ENCODE data around the gene CCSER1.

The CCSER1 gene

GRCh38 chr4:90317785-90318184, 190.6 kb downstream of the CCSER1 start:
- TF ChIP-seq CTCF (IDR thresholded peaks at IDR 0.05; ENCODE audit: insufficient read depth, missing control alignments): no peak
- FAIRE-seq (no peak), DNase-seq (ENCODE audit: insufficient read length, low spot score) (no peak)

GRCh38 chr4:90318193-90318592, 191.0 kb downstream of the CCSER1 start:
- FAIRE-seq: no peak
- no peak for DNase-seq (ENCODE audit: insufficient read length, low spot score)
- no peak for TF ChIP-seq CTCF (IDR thresholded peaks at IDR 0.05; ENCODE audit: insufficient read depth, missing control alignments)

GRCh38 chr4:90328558-90328957, 201.4 kb downstream of the CCSER1 start:
- no peak for TF ChIP-seq CTCF (IDR thresholded peaks at IDR 0.05; ENCODE audit: insufficient read depth, missing control alignments)
- DNase-seq (ENCODE audit: insufficient read length, low spot score): no peak

GRCh38 chr4:90330546-90330945, 203.4 kb downstream of the CCSER1 start:
- FAIRE-seq (no peak), DNase-seq (ENCODE audit: insufficient read length, low spot score) (no peak)
- no peak for TF ChIP-seq CTCF (IDR thresholded peaks at IDR 0.05; ENCODE audit: insufficient read depth, missing control alignments)

More at GRCh38 chr4:90328558-90328957, 201.4 kb downstream of the CCSER1 start:
- FAIRE-seq: no peak

GRCh38 chr4:90345549-90346215, 218.5 kb downstream of the CCSER1 start:
- DNase-seq (ENCODE audit: insufficient read length, low spot score) (no peak), FAIRE-seq (no peak)
- TF ChIP-seq CTCF (IDR thresholded peaks at IDR 0.05; ENCODE audit: insufficient read depth, missing control alignments): no peak

GRCh38 chr4:90349636-90350035, 222.4 kb downstream of the CCSER1 start:
- no peak for TF ChIP-seq CTCF (IDR thresholded peaks at IDR 0.05; ENCODE audit: insufficient read depth, missing control alignments)
- DNase-seq (ENCODE audit: insufficient read length, low spot score) (no peak), FAIRE-seq (no peak)

GRCh38 chr4:90357117-90357710, 230.0 kb downstream of the CCSER1 start:
- DNase-seq (ENCODE audit: insufficient read length, low spot score) (no peak), FAIRE-seq (peak; percentile 90)
- peak; percentile 85 for TF ChIP-seq CTCF (IDR thresholded peaks at IDR 0.05; ENCODE audit: insufficient read depth, missing control alignments)

Data from D721Med (cell line).